GM12878 (cell line): ENCODE data around the gene CCND2.

Experiments used
- BHLHE40 ChIP-seq, 2 experiments: fragments of 450-650 bp in 1 of 2; IDR thresholded peaks; 2 replicates each; pipeline ENCODE4 v1.6.1; 2011 to 2017; ENCODE audit warnings: low read depth in 2 of 2, borderline replicate concordance in 1 of 2, improper control_type of control experiment in 1 of 2, low read length in 1 of 2, mild to moderate bottlenecking in 1 of 2
- CEBPB ChIP-seq, 2 experiments: fragments of 150-350 bp in 1 of 2; IDR thresholded peaks; 2 replicates each; pipeline ENCODE4 v1.6.1; 2012 to 2014; ENCODE audit warnings: low read depth in 2 of 2, low read length in 2 of 2, borderline replicate concordance in 1 of 2, inconsistent platforms in 1 of 2
- CEBPZ ChIP-seq: fragments of 150-350 bp; IDR thresholded peaks from 2 replicates; pipeline ENCODE4 v1.6.1; 2016; ENCODE audit warnings: low read depth, low read length
- KDM1A ChIP-seq: fragments of 200-600 bp; sonication (generic); IDR thresholded peaks from 2 replicates; pipeline ENCODE4 v1.6.1; 2016; ENCODE audit warnings: borderline replicate concordance
- MAX ChIP-seq: IDR thresholded peaks from 2 replicates; pipeline ENCODE4 v1.6.1; 2012; ENCODE audit warnings: low read depth, low read length, improper control_type of control experiment
- NFIC ChIP-seq: IDR thresholded peaks from 2 replicates; pipeline ENCODE4 v1.6.1; 2012; ENCODE audit warnings: low read depth, mild to moderate bottlenecking, inconsistent platforms, low read length, moderate library complexity
- POLR2A ChIP-seq: IDR thresholded peaks from 2 replicates; pipeline ENCODE4 v1.6.1; 2011; ENCODE audit warnings: low read depth, mild to moderate bottlenecking, low read length
- RB1 ChIP-seq: fragments of 450-650 bp; formaldehyde crosslinking; IDR thresholded peaks from 2 replicates; pipeline ENCODE4 v1.6.1; 2017; ENCODE audit warnings: mild to moderate bottlenecking, borderline replicate concordance
- SMAD1 ChIP-seq: fragments of 450-650 bp; IDR thresholded peaks from 2 replicates; pipeline ENCODE4 v1.6.1; 2018; ENCODE audit warnings: mild to moderate bottlenecking, low read depth; ENCODE audit not compliant: partially characterized antibody
- SREBF1 ChIP-seq: IDR thresholded peaks from 2 replicates; pipeline ENCODE4 v1.6.1; 2012; ENCODE audit warnings: mild to moderate bottlenecking, low read length
- TAF1 ChIP-seq: IDR thresholded peaks from 2 replicates; pipeline ENCODE4 v1.6.1; 2011; ENCODE audit warnings: mild to moderate bottlenecking, low read depth, low read length, borderline replicate concordance
- TF ChIP-seq, protein P1 (sequence below), 3 experiments: IDR thresholded peaks in 2 of 3; conservative IDR thresholded peaks in 1 of 3; 2 replicates each; pipeline ENCODE4 v1.5.1; 2011; ENCODE audit warnings: low read depth in 3 of 3, low read length in 3 of 3, mild to moderate bottlenecking in 3 of 3, control low read depth in 2 of 3, moderate library complexity in 2 of 3, inconsistent platforms in 1 of 3, mixed read lengths in 1 of 3; ENCODE audit not compliant: control insufficient read depth in 2 of 3, insufficient read depth in 1 of 3; ENCODE audit errors: extremely low read depth in 1 of 3

DNA sequence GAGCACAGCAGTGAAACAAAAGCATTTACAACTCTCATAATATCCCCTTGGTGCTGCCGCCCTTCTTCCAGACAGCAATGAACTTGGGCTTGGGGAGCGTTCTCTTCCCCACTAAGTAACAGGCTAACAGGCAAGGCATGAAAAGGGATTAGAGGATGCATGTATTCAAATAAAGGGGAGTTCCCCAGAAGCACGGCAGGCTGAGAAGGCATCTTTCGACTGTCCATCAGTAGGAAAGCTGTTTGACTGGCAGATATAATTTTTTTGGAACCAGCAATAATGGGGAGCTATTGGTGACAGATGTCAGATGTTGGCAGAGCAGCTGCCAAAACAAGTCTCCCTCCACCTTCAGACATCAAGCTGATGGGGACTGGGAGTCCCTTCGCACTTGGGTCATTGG is 38.2 kb downstream of the CCND2 start:
- TF ChIP-seq, protein P1, sequence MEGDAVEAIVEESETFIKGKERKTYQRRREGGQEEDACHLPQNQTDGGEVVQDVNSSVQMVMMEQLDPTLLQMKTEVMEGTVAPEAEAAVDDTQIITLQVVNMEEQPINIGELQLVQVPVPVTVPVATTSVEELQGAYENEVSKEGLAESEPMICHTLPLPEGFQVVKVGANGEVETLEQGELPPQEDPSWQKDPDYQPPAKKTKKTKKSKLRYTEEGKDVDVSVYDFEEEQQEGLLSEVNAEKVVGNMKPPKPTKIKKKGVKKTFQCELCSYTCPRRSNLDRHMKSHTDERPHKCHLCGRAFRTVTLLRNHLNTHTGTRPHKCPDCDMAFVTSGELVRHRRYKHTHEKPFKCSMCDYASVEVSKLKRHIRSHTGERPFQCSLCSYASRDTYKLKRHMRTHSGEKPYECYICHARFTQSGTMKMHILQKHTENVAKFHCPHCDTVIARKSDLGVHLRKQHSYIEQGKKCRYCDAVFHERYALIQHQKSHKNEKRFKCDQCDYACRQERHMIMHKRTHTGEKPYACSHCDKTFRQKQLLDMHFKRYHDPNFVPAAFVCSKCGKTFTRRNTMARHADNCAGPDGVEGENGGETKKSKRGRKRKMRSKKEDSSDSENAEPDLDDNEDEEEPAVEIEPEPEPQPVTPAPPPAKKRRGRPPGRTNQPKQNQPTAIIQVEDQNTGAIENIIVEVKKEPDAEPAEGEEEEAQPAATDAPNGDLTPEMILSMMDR (IDR thresholded peaks at IDR 0.05 in 2 of 3, conservative IDR thresholded peaks at IDR 0.05 in 1 of 3; ENCODE audit: control insufficient read depth in 2 of 3, extremely low read depth in 1 of 3, insufficient read depth in 1 of 3, low read depth in 3 of 3, low read length in 3 of 3), result no peak
- no peak for TF ChIP-seq SMAD1
- TF ChIP-seq TAF1, result no peak
- TF ChIP-seq BHLHE40 (IDR thresholded peaks at IDR 0.05; ENCODE audit: borderline replicate concordance in 1 of 2, low read depth in 2 of 2, low read length in 1 of 2), result no peak
- TF ChIP-seq KDM1A, result no peak
- no peak for TF ChIP-seq MAX
- no peak for TF ChIP-seq POLR2A
- TF ChIP-seq RB1, result no peak
- no peak for TF ChIP-seq SREBF1
- TF ChIP-seq NFIC, result no peak
- no peak for TF ChIP-seq CEBPB (IDR thresholded peaks at IDR 0.05; ENCODE audit: borderline replicate concordance in 1 of 2, low read depth in 2 of 2, low read length in 2 of 2)
- no peak for TF ChIP-seq CEBPZ
